OCI-LY3 (cell line): ENCODE results near the gene GAB2.

Experiments used
- H2AFZ ChIP-seq: fragments of 200-600, 300-600 bp; shearing (Covaris generic); 2 replicates; pipeline ENCODE4 v1.6.0; 2014; ENCODE audit warnings: antibody characterized with exemption, low read depth, low read length
- H3K27ac ChIP-seq: fragments of 200-600, 300-600 bp; sonication (generic); 2 replicates; pipeline ENCODE4 v1.5.1; 2014; ENCODE audit warnings: mild to moderate bottlenecking, low read length, moderate library complexity, mixed read lengths
- H3K27me3 ChIP-seq: fragments of 200-600, 300-600 bp; sonication (generic); 2 replicates; pipeline ENCODE4 v1.6.1; 2014; ENCODE audit warnings: low read depth, low read length, mixed read lengths
- H3K36me3 ChIP-seq: fragments of 200-600, 300-600 bp; sonication (generic); replicated peaks from 2 replicates; pipeline ENCODE3; 2014; ENCODE audit warnings: low read depth, low read length, mixed read lengths
- H3K4me1 ChIP-seq: fragments of 300-600, 200-600 bp; sonication (generic); 2 replicates; pipeline ENCODE4 v1.6.1; 2014; ENCODE audit warnings: low read length, mixed read lengths
- H3K4me2 ChIP-seq: fragments of 200-600, 300-600 bp; sonication (generic); 2 replicates; pipeline ENCODE4 v1.6.1; 2014; ENCODE audit warnings: low read length, mixed read lengths
- H3K4me3 ChIP-seq: fragments of 300-600, 200-600 bp; sonication (generic); 2 replicates; pipeline ENCODE4 v1.5.1; 2014; ENCODE audit warnings: antibody characterized with exemption, mild to moderate bottlenecking, low read length, moderate library complexity
- H3K79me2 ChIP-seq: fragments of 300-600, 200-600 bp; shearing (Covaris generic); 2 replicates; pipeline ENCODE4 v1.6.1; 2014; ENCODE audit warnings: mild to moderate bottlenecking, low read length, mixed read lengths
- H3K9ac ChIP-seq: fragments of 300-600, 200-600 bp; shearing (Covaris generic); 2 replicates; pipeline ENCODE4 v1.6.0; 2014; ENCODE audit warnings: mild to moderate bottlenecking, low read length, moderate library complexity
- H3K9me3 ChIP-seq: fragments of 200-600, 300-600 bp; shearing (Covaris generic); 2 replicates; pipeline ENCODE4 v1.6.1; 2014; ENCODE audit warnings: low read length, mixed read lengths; ENCODE audit not compliant: insufficient read depth
- H4K20me1 ChIP-seq: fragments of 200-600, 300-600 bp; sonication (generic); 2 replicates; pipeline ENCODE4 v1.6.1; 2016; ENCODE audit warnings: low read length, mixed read lengths; ENCODE audit not compliant: insufficient read depth
- CTCF ChIP-seq: fragments of 200-600, 300-600 bp; sonication (generic); IDR thresholded peaks from 2 replicates; pipeline ENCODE4 v1.5.1; 2014; ENCODE audit warnings: antibody characterized with exemption, low read length, low read depth
- EZH2phosphoT487 ChIP-seq: fragments of 200-600 bp; shearing (Covaris generic); IDR thresholded peaks from 2 replicates; pipeline ENCODE4 v1.6.1; 2018; ENCODE audit warnings: antibody characterized with exemption, mixed run types, low read depth

GAB2 gene

GRCh38 chr11:78227921-78228320, 189.7 kb downstream of the GAB2 start:
- no peak overlapping the region for H2AFZ ChIP-seq
- peak overlapping the region; percentile 31 for H3K4me2 ChIP-seq
- no peaks in the 10 kb centered on the region for H3K79me2 ChIP-seq
- peak overlapping the region; percentile 1; the same call in 1 of the 2 replicates for H3K27ac ChIP-seq
- no peak overlapping the region for H3K9ac ChIP-seq
- peaks cover 38% of the 10 kb centered on the region for H3K4me1 ChIP-seq
- no peaks in the 10 kb centered on the region for H3K36me3 ChIP-seq
- H3K9me3 ChIP-seq, result no peaks in the 10 kb centered on the region
- H3K4me3 ChIP-seq, result 0 out of 2 replicates have a peak overlapping the region, but pooled peaks have one; percentile 1
- H4K20me1 ChIP-seq, result no peaks in the 10 kb centered on the region
- no peaks in the 10 kb centered on the region for H3K27me3 ChIP-seq
- TF ChIP-seq CTCF, result no peak
- no peak for TF ChIP-seq EZH2phosphoT487

GRCh38 chr11:78226684-78227680, 190.6 kb downstream of the GAB2 start:
- TF ChIP-seq EZH2phosphoT487, result no peak
- H3K4me1 ChIP-seq, result peaks cover 41% of the 10 kb centered on the region
- no peak overlapping the region for H3K4me3 ChIP-seq
- no peaks in the 10 kb centered on the region for H4K20me1 ChIP-seq
- H3K27ac ChIP-seq, result no peak overlapping the region
- peak overlapping the region; percentile 31 for H3K4me2 ChIP-seq
- peaks cover 2% of the 10 kb centered on the region for H3K36me3 ChIP-seq
- H3K9ac ChIP-seq, result no peak overlapping the region
- no peaks in the 10 kb centered on the region for H3K79me2 ChIP-seq
- no peak overlapping the region for H2AFZ ChIP-seq
- no peaks in the 10 kb centered on the region for H3K9me3 ChIP-seq
- H3K27me3 ChIP-seq, result no peaks in the 10 kb centered on the region

- no peaks in the 10 kb centered on the region for H3K79me2 ChIP-seq
- H3K9ac ChIP-seq, result no peak overlapping the region
- no peak overlapping the region for H2AFZ ChIP-seq
- no peaks in the 10 kb centered on the region for H4K20me1 ChIP-seq
- H3K36me3 ChIP-seq, result peaks cover 3% of the 10 kb centered on the region
- no peaks in the 10 kb centered on the region for H3K9me3 ChIP-seq
- H3K27me3 ChIP-seq, result no peaks in the 10 kb centered on the region
- no peak for TF ChIP-seq CTCF
- TF ChIP-seq EZH2phosphoT487, result no peak
- peaks cover 41% of the 10 kb centered on the region for H3K4me1 ChIP-seq
- H3K4me3 ChIP-seq, result no peak overlapping the region
- H3K27ac ChIP-seq, result no peak overlapping the region
- no peak overlapping the region for H3K4me2 ChIP-seq
Measured at GRCh38 chr11:78224906-78225420, 192.7 kb downstream of the GAB2 start.

GRCh38 chr11:78224506-78224905, 193.1 kb downstream of the GAB2 start:
- Histone ChIP-seq H2AFZ (no peak overlapping the region), H3K27me3 (no peaks in the 10 kb centered on the region), H3K4me2 (peak overlapping the region; percentile 79; the same call in 1 of the 2 replicates)

More at GRCh38 chr11:78224506-78224905, 193.1 kb downstream of the GAB2 start:
- H4K20me1 ChIP-seq, result no peaks in the 10 kb centered on the region
- H3K4me1 ChIP-seq, result peaks cover 41% of the 10 kb centered on the region
- H3K9ac ChIP-seq, result no peak overlapping the region
- H3K79me2 ChIP-seq, result no peaks in the 10 kb centered on the region
- H3K4me3 ChIP-seq, result no peak overlapping the region
- H3K36me3 ChIP-seq, result peaks cover 8% of the 10 kb centered on the region
- TF ChIP-seq EZH2phosphoT487 (no peak), CTCF (no peak)
- H3K27ac ChIP-seq, result no peak overlapping the region
- H3K9me3 ChIP-seq, result no peaks in the 10 kb centered on the region
